Activated naive CD4-positive, alpha-beta T cell treated with anti-CD3 and anti-CD28 coated beads for 36 hours (primary cell): Measurements from ENCODE around the gene SMIM14. TPM values are rescaled to one million over a fixed set of nuclear protein-coding genes. Genes with fewer than 3 reads are reported as not detected.
"Not testable (repeated sequence)": the region's sequence is repeated elsewhere in the genome, so short reads cannot be mapped to it uniquely, and the experiment has no call there.

ENCODE experiments used
- CTCF ChIA-PET: fragments of 350-600 bp; sonication (Branson Sonifier 250); formaldehyde crosslinking; loops from one replicate; lab custom pipeline; 2021; ENCODE audit warnings: antibody characterized with exemption; lab: Charles Lee
- DNase-seq: peaks from one replicate; pipeline ENCODE4 v3.0.0-alpha.2; 2020
- H3K27ac Mint-ChIP-seq: one replicate; pipeline ENCODE4 v1.8.0; 2021; ENCODE audit warnings: mild to moderate bottlenecking, mixed read lengths
- H3K27me3 Mint-ChIP-seq: one replicate; pipeline ENCODE4 v1.8.0; 2021; ENCODE audit warnings: low read depth, mixed read lengths
- H3K36me3 Mint-ChIP-seq: one replicate; pipeline ENCODE4 v1.8.0; 2021; ENCODE audit warnings: low read depth, mixed read lengths
- H3K4me1 Mint-ChIP-seq: one replicate; pipeline ENCODE4 v1.8.0; 2021; ENCODE audit warnings: low read depth, mixed read lengths
- H3K4me3 Mint-ChIP-seq: one replicate; pipeline ENCODE4 v1.8.0; 2021; ENCODE audit warnings: mild to moderate bottlenecking, moderate library complexity, mixed read lengths
- H3K9me3 Mint-ChIP-seq: one replicate; pipeline ENCODE4 v1.8.0; 2021; ENCODE audit warnings: mixed read lengths
- intact Hi-C: fragments of 100-400 bp; cut with micrococcal nuclease; formaldehyde crosslinking; loops from one replicate; pipeline ENCODE4 v1.15.1; 2023
- total RNA-seq, 2 experiments: library from RNA; stranded (reverse); gene quantifications; one replicate each; pipeline ENCODE4 v1.2.3, GENCODE V29; 2021

Gene SMIM14
- total RNA-seq, 2 experiments from 2014 or later, result 2.7 to 3.9 TPM

DNA sequence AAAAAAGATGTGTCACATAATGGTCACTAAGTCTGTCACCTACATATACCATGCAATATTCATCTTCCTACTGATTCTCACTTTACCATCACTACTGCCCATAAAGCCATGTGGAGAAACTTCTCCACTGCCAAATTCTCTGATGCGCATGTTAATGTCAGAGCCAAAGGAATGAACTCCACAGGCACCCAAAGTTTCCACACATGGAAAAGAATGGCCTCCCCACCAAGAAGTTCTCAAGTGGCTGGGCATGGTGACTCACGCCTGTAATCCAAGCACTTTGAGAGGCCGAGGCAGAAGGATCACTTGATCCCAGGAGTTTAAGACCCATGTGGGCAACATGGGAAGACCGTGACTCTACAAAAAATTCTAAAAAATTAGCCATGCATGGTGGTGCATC, 67.6 kb downstream of the SMIM14 start:
- no peak for DNase-seq
- H3K36me3 Mint-ChIP-seq, result peaks cover 3% of the 10 kb centered on the region
- intact Hi-C loops, result no loop called here
- CTCF ChIA-PET, result interaction anchor here (0.7 kb wide), 1 partner anchor 577 kb away, joined by 4 read pairs; no protein-coding TSS in a partner anchor
- H3K4me1 Mint-ChIP-seq, result peaks cover 2% of the 10 kb centered on the region
- H3K27me3 Mint-ChIP-seq, result no peaks in the 10 kb centered on the region
- H3K27ac Mint-ChIP-seq, result no peak overlapping the region
- no peak overlapping the region for H3K4me3 Mint-ChIP-seq
- no peaks in the 10 kb centered on the region for H3K9me3 Mint-ChIP-seq

DNA sequence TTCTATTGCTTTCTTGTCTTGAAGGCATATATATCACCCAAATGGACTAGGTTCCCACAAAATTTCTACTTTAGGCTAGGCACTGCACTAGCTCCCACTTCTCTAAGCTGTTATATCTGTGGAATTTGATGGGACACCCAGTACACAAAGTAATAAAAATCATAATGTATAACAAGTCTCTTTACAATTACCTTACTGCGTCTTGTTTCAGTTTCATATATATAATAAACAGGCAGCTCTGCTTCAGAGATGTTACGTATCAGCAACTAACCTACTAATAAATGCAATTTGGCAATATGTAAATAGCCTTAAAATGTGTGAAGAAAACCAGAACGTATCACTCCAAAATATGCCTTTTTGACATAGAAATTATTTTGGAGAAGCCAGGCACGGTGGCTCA, 69.5 kb downstream of the SMIM14 start:
- intact Hi-C loops, result loop anchor here (5.0 kb wide), 1 partner anchor 43 kb away; no protein-coding TSS in a partner anchor
- H3K4me3 Mint-ChIP-seq, result no peak overlapping the region
- CTCF ChIA-PET, result interaction anchor here (1.1 to 2.1 kb wide), 2 partner anchors 9 to 16 kb away, joined by 3 to 7 read pairs; no protein-coding TSS in a partner anchor

DNA sequence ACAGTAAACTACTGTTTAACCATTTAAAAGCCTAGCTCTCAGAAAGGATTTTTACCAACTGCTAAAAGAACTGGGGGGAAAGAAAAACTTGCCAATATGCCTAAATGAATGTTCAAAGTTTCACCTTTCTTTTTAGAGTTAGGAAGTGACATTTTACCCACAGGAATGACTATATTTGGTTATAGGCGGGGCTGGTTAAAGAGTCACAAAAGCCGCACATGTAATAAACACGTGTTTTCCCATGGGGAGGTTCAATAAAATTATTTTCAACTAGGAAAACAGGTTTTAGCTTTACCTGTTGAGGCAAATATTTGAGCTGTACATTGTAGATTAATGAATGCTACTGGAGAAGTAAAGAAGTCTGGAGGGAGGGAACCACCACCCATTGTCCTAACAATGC, 69.9 kb downstream of the SMIM14 start:
- DNase-seq, result no peak
- H3K4me1 Mint-ChIP-seq, result peaks cover 2% of the 10 kb centered on the region
- H3K36me3 Mint-ChIP-seq, result peaks cover 6% of the 10 kb centered on the region
- CTCF ChIA-PET, result interaction anchor here (1.1 to 2.1 kb wide), 2 partner anchors 9 to 16 kb away, joined by 3 to 7 read pairs; no protein-coding TSS in a partner anchor
- intact Hi-C loops, result loop anchor here (5.0 kb wide), 1 partner anchor 43 kb away; no protein-coding TSS in a partner anchor
- no peak overlapping the region for H3K4me3 Mint-ChIP-seq
- no peaks in the 10 kb centered on the region for H3K9me3 Mint-ChIP-seq
- no peak overlapping the region for H3K27ac Mint-ChIP-seq
- H3K27me3 Mint-ChIP-seq, result no peaks in the 10 kb centered on the region

More for the DNA sequence above, 69.5 kb downstream of the SMIM14 start:
- no peak overlapping the region for H3K27ac Mint-ChIP-seq
- peaks cover 6% of the 10 kb centered on the region for H3K36me3 Mint-ChIP-seq
- H3K9me3 Mint-ChIP-seq, result no peaks in the 10 kb centered on the region
- no peaks in the 10 kb centered on the region for H3K27me3 Mint-ChIP-seq
- DNase-seq, result no peak
- H3K4me1 Mint-ChIP-seq, result peaks cover 2% of the 10 kb centered on the region

DNA sequence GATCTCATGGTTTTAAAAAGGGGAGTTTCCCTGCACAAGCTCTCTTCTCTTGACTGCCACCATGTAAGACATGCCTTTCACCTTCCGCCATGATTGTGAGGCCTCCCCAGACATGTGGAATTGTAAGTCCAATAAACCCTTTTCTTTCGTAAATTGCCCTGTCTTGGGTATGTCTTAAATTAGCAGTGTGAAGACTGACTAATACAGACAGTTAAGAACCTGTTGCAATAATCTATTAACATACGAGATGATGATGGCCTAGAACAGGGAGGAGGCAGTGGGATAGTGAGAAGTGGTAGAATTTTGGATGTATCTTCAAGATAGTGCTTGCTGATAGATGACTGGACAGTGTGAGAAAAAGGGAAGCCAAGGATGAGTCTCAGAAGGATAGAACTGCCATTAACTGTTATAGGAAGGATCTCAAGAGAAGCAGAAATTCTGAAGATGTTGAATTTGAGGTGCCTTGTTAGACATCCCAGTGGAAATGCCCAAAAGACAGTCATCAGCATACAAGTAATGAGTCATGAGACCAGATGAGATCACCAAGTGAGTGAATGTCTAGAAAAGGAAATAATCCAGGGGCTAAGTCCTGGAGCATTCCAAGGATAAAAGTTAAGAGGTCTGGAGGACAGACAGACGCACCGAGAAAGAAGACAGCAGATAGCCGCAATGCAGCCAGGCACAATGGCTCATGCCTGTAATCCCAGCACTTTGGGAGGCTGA, 72.6 kb downstream of the SMIM14 start:
- CTCF ChIA-PET, result no interaction called here
- intact Hi-C loops, result loop anchor here (5.0 kb wide), 1 partner anchor 46 kb away; no protein-coding TSS in a partner anchor
- DNase-seq, result no peak
- Mint-ChIP-seq H3K27me3 (no peaks in the 10 kb centered on the region), H3K36me3 (peaks cover 6% of the 10 kb centered on the region), H3K27ac (no peak overlapping the region), H3K9me3 (no peaks in the 10 kb centered on the region), H3K4me1 (peaks cover 2% of the 10 kb centered on the region), H3K4me3 (no peak overlapping the region)

DNA sequence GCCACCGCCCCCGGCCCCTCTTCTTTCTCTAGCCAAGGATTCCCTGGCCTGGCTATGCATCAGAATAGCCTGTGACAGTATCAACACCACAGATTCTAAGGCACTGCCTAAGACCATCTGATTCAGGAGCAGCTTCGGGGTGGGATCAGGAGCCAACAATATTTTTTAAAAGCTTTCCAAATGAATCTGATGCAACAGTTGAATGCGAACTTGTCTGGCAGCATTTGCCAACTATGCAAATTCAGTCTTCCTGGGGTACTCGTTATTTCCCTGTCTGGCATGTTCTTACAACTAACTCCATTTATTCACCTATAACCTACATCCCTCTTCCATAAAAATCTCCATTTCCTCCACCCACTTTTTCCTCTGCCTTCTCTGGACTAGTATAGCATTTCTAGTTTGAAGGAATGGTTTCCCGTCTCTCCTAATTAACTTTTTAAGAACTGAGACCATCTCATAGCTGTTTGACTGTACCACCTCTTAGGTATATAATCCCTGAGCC, 75.3 kb downstream of the SMIM14 start:
- H3K36me3 Mint-ChIP-seq, result peaks cover 6% of the 10 kb centered on the region
- H3K4me3 Mint-ChIP-seq, result no peak overlapping the region
- no peak overlapping the region for H3K27ac Mint-ChIP-seq
- no peaks in the 10 kb centered on the region for H3K4me1 Mint-ChIP-seq
- no peaks in the 10 kb centered on the region for H3K27me3 Mint-ChIP-seq
- intact Hi-C loops, result no loop called here
- CTCF ChIA-PET, result no interaction called here
- DNase-seq, result no peak
- H3K9me3 Mint-ChIP-seq, result no peaks in the 10 kb centered on the region

DNA sequence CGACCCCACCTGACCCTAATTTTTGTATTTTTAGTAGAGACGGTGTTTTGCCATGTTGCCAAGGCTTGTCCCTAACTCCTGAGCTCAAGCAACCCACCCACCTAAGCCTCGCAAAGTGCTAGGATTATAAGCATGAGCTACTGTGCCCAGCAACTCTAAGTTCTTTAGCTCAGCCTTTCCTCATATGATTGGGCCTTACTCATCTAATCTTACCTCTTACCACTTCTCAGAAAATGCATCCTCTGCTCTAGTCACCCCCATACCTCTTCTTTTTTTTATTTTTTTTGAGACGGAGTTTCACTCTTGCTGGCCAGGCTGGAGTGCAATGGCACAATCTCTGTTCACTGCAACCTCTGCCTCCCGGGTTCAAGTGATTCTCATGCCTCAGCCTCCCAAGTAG, 75.9 kb downstream of the SMIM14 start:
- no peak overlapping the region for H3K4me3 Mint-ChIP-seq
- no peak for DNase-seq
- no peaks in the 10 kb centered on the region for H3K27me3 Mint-ChIP-seq
- peaks cover 6% of the 10 kb centered on the region for H3K36me3 Mint-ChIP-seq
- no peak overlapping the region for H3K27ac Mint-ChIP-seq
- intact Hi-C loops, result no loop called here
- no peaks in the 10 kb centered on the region for H3K4me1 Mint-ChIP-seq
- H3K9me3 Mint-ChIP-seq, result no peaks in the 10 kb centered on the region
- CTCF ChIA-PET, result interaction anchor here (0.9 kb wide), 1 partner anchor 93 kb away, joined by 3 read pairs; no protein-coding TSS in a partner anchor

DNA sequence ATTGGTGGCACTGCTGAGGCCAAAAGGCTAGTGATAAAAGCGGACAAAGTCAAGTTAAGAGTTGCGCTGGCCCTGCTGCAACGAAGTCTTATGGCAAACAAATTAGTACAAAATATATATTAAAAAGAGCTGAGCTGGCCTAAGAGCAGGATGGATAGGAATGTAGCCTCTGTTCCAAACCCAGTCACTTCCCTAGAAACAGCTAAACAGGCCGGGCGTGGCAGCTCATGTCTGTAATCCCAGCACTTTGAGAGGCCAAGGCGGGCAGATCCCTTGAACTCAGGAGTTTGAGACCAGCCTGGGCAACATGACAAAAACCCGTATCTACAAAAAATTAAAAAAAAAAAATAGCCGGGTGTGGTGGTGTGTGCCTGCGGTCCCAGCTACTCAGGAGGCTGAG, 79.0 kb downstream of the SMIM14 start:
- Mint-ChIP-seq H3K4me3 (no peak overlapping the region), H3K9me3 (no peaks in the 10 kb centered on the region), H3K36me3 (no peaks in the 10 kb centered on the region), H3K27me3 (no peaks in the 10 kb centered on the region), H3K4me1 (no peaks in the 10 kb centered on the region), H3K27ac (no peak overlapping the region)
- CTCF ChIA-PET, result interaction anchor here (0.6 kb wide), 1 partner anchor 204 kb away, joined by 3 read pairs; no protein-coding TSS in a partner anchor
- no peak for DNase-seq
- intact Hi-C loops, result no loop called here

DNA sequence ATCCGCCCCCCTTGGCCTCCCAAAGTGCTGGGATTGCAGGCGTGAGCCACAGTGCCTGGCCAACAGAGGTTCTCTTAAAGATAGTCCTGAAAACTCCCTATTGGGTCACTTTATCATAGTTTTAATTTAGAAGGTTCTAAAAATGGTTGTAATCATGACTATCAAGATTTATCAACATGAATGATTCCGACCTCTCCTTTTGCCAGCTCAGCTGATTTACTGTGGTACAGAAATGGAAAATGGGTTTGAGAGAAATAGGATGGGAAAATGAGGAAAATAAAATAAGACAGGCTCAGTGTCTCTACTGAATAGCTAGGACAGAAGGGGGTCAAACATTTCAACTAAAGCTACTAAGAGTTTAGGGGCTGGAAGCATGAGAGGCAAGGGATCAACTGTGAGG, 83.2 kb downstream of the SMIM14 start:
- Mint-ChIP-seq H3K27me3 (no peaks in the 10 kb centered on the region), H3K36me3 (no peaks in the 10 kb centered on the region), H3K4me1 (no peaks in the 10 kb centered on the region), H3K4me3 (no peak overlapping the region), H3K27ac (no peak overlapping the region), H3K9me3 (no peaks in the 10 kb centered on the region)
- no peak for DNase-seq
- intact Hi-C loops, result no loop called here
- CTCF ChIA-PET, result no interaction called here

DNA sequence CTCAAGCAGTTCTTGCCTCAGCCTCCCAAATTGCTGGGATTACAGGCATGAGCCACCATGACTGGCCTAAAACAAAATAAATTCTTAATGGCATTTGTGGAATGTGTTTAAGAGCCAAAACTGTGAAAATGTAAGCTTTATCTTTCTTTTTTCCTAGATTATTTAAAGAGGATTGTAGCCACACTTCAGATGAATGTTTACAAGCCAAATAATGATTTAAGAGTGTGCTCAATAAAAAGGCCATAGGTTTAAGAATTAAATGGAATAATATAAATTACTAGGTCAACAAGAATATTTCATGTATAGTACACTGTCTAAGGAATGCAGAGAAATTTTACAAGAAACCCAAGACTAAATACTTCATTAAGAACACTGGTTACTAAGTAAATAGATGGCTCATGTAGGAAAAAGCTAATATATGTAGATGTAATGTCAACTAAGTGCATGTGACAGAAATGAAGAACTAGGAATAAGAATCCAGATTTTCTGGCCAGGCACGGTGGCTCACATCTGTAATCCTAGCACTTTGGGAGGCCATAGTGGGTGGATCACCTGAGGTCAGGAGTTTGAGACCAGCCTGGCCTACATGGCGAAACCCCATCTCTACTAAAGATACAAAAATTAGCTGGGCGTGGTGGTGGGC, 90.1 kb downstream of the SMIM14 start:
- Mint-ChIP-seq H3K4me3 (no peak overlapping the region), H3K27ac (no peak overlapping the region), H3K27me3 (no peaks in the 10 kb centered on the region), H3K36me3 (no peaks in the 10 kb centered on the region), H3K4me1 (no peaks in the 10 kb centered on the region), H3K9me3 (no peaks in the 10 kb centered on the region)
- intact Hi-C loops, result no loop called here
- DNase-seq, result no peak
- CTCF ChIA-PET, result interaction anchor here (0.7 kb wide), 1 partner anchor 370 kb away, joined by 3 read pairs; no protein-coding TSS in a partner anchor

DNA sequence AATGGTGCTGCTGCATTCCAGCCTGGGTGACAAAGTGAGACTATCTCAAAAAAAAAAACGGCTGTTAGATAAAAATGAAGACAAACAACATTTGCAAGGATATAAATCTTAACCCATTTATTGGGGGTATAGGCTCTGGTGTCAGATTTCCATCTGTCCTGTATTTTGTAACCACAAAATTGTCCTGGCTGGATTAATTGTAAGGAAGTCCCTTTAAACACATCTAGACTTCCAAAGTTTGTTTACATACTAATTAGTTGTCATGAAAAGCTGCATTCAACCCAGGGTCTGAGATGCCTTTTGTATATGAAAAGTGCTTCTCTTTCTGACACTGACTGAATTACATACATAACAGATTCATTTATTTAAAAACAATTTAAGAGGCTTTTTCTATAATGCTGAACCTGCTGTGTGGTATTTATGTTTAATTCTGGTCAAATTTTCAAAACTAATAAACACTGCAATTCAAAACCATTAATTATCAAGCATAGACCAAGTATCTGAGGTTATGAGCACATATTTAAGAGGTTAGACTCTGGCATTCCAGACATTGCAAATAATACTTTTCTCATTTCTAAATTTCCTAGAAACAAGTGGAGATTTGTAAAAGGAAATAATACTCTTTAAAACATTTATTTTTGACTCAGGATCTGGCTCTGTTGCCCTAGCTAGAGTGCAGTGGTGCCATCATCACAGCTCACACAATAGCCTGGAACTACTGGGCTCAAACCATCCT, 93.9 kb downstream of the SMIM14 start:
- H3K4me1 Mint-ChIP-seq, result no peaks in the 10 kb centered on the region
- H3K4me3 Mint-ChIP-seq, result no peak overlapping the region
- H3K36me3 Mint-ChIP-seq, result no peaks in the 10 kb centered on the region
- H3K27ac Mint-ChIP-seq, result no peak overlapping the region
- intact Hi-C loops, result no loop called here
- no peak for DNase-seq
- H3K27me3 Mint-ChIP-seq, result no peaks in the 10 kb centered on the region
- H3K9me3 Mint-ChIP-seq, result no peaks in the 10 kb centered on the region
- CTCF ChIA-PET, result no interaction called here

DNA sequence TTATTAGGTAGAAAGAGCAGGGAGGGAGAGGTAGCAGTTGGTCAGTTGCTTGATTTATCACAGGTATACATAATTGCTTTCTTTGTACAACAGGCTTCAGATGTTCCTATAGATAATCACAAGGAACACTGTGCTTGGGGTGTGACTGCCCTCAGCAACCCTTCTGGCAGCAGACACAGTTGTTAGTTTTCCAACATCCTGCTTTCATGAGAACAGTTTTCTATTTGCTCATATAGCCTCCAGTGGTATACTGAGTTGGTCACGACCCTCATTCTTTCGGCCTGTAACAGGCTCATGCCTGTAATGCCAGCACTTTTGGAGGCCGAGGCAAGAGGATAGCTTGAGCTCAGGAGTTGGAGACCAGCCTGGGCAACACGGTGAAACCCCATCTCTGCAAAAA, 94.6 kb downstream of the SMIM14 start:
- CTCF ChIA-PET, DNase-seq, H3K27me3 Mint-ChIP-seq, H3K9me3 Mint-ChIP-seq, H3K27ac Mint-ChIP-seq, H3K36me3 Mint-ChIP-seq, H3K4me3 Mint-ChIP-seq, H3K4me1 Mint-ChIP-seq, intact Hi-C loops: not testable (repeated sequence)

DNA sequence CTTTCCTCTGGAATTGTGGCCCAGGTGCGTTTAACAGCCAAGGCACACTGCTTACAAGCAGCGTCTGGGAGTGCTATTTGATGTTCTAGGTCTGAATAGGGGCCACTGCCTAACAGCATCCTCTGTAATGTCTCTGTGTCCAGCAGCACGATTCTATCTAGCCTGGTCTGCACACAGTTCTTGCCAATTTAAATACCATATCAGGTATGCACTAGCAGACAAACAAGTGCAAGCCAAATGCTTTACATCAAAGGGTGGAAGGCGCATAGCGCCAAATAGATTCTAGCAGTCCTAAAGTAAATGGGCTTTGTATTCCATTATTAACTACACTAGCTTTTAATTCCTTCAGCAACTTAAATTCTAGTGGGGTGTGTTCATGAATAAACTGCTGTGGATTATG, 95.6 kb downstream of the SMIM14 start:
- H3K4me3 Mint-ChIP-seq, result no peak overlapping the region
- intact Hi-C loops, result no loop called here
- no peak overlapping the region for H3K27ac Mint-ChIP-seq
- no peaks in the 10 kb centered on the region for H3K36me3 Mint-ChIP-seq
- H3K27me3 Mint-ChIP-seq, result no peaks in the 10 kb centered on the region
- H3K4me1 Mint-ChIP-seq, result no peaks in the 10 kb centered on the region
- CTCF ChIA-PET, result interaction anchor here (1.2 kb wide), 1 partner anchor 10 kb away, joined by 3 read pairs; no protein-coding TSS in a partner anchor
- no peak for DNase-seq
- H3K9me3 Mint-ChIP-seq, result no peaks in the 10 kb centered on the region
